ENCODE results near the gene TCEAL7.
A peak's percentile ranks its signal among the peaks of the same experiment; 100 is the strongest.
"Not testable (repeated sequence)": the region's sequence is repeated elsewhere in the genome, so short reads cannot be mapped to it uniquely, and the experiment has no call there.

The TCEAL7 gene, protein sequence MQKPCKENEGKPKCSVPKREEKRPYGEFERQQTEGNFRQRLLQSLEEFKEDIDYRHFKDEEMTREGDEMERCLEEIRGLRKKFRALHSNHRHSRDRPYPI

DNA sequence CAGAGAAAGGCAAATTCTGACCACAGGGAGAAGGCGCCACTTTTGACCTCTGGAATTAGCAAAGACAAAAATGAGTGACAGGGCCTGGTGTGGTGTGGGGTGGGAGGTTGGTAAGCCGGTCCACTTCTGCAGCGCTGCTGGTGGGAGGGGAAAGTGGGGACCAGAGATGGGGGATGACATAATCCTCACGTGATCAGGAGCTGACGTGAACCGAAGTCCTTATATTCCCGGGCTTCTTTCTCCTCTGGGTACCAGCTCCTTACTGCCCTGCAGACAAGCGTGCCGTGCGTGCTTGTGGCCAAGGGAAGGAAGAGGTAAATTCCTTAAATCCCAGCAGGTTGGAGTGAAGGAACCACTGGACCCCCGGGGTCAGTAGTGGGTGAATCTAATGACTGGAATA, at the start of gene TCEAL7:
Gene TCEAL7, plus strand, starts transcription at position 249 of the 400 bp plus-strand sequence. CDS start 1,165 bp downstream, outside the sequence.
- DNase-seq: peak; percentile 36

DNA sequence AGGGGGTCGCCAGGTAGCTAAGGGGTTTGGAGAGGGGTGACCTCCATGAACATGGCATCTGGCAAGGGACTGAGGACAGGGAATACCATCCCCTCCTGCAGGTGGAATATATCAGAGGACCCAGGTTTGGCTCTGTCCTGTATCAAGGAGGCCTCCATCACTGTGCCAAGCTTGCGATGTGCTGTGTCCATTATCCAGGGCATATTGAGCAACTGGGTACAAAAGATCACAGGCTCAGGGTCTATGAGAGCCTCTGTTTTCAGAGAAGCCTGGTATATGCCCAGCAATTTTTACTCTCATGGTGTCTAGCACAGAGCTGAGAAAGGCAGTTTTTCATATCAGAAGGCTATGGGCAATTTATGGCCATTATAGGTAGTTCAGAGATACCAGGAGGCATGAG, 36.9 kb upstream of the TCEAL7 start:
- no peak for DNase-seq

DNA sequence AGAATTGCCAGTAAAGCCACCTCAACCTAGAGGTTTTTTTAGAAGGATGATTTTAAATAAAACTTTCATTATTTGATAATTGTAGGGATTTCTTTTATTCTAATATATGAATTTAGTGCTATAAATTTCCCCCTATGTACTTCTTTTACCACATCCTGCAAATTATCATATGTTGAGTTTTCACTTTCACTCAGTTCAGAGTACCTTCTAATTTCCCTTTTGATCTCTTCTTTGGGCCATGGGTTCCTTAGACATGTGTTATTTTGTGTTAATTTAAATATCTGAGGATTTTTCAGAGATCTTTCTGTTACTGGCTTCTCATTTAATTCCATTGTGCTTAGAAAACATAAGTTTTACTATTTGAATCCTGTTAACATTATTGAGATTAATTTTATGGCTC, 25.3 kb upstream of the TCEAL7 start:
- DNase-seq: no peak

DNA sequence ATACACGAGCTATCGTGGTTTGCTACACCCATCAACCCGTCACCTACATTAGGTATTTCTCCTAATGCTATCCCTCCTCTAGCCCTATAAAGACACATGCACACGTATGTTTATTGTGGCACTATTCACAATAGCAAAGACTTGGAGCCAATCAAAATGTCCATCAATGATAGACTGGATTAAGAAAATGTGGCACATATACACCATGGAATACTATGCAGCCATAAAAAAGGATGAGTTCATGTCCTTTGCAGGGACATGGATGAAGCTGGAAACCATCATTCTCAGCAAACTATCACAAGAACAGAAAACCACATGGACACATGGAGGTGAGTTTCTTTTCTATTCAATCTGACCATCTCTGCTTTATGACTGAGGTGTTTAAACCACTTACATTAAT, 24.4 kb upstream of the TCEAL7 start:
- not testable (repeated sequence) for DNase-seq

DNA sequence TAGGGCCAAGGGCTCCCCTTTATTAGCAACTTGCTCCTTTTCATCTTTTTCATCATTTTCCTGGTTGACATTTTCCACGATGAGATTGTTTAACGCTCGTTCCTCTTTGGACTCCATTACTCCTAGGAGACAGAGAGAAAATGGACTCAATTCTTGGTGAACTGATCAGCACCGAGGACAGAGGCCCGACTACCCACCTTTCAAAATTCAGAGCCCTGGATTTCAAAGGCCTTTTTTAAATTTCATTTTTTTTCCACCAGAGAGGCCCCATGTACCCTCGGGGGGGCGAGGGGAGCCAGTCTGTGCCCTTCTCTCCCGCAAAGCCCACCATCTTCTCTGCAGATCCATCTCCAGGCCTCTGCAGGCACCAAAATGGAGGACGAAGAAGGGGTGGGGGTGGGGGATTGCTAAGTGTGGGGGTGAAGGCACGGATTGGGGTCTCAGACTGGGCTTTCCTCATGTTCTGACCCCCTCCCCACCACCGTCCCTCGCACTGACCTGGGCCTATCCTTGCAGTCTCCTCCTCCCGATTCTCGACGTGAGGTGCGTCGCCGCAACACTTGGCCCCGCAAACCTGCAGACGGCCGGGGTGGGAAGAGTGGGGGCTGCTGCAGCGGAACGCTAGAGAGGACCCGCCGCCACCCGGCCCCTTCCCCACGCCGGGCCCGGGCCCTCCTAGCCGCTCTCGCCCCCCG, 20.0 kb upstream of the TCEAL7 start:
- DNase-seq: peak; percentile 14

DNA sequence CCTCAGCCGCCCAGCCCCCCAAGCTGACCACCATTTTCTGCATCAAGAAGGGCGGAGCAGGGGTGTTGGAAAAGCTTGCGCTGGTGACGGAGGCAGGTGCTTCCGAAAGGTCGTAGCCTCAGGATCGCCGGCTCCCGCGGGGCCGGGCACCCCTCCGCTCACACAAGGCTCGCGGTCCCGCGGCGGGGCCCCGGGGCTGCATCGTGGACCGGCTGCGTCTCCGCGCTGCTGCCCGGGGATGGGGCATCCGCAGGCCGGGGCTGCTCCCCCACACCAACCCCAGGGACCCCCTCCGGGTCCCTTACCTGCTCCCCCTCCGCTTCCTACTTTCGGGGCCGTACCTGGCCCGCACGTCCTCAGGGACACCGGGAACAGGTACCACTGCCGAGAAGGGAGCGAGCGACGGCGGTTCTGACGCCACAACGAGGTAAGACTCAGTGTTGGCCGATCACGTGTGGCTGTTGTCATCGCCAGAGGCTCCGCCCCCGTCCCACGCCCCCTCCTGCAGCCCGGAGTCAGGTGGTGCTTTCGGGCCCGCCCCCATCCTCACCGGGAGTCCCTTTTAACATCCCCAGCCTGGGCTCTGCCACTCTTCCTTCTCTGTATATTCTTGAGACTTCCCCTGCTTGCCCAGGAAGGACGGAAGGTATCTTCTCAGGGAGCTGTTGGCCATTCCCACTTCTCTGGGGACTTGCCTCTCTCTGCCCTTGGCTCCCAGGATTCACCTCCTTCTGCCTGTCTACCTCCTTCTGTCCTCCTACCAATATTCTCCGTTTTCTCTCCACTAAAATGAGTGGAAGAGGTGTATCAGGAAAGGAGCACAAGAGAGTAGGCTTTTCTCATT, 19.3 kb upstream of the TCEAL7 start, which contains the start of gene BEX2:
Gene BEX2, minus strand, starts transcription at position 436 of the 844 bp plus-strand sequence. CDS start 1,014 bp downstream, outside the sequence.
- DNase-seq: peak; percentile 91

DNA sequence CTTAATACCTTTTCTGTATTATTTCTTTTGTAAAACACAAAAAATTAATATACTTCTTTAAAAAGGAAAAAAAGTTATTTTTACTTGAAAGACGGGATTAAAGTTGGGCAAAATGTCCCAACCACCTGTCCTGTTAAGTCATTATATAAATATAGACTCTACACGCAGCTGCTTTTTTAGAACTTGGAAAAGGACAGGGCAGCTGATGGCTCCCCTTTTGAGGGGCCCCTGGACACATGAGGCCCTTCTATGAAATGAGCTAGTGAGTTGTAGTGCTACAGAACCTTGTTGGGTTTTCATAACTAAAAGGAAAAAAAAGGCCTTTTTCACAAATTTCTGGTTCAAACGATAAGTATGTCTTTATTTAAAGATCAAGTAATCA, 18.6 kb upstream of the TCEAL7 start:
- DNase-seq: no peak

DNA sequence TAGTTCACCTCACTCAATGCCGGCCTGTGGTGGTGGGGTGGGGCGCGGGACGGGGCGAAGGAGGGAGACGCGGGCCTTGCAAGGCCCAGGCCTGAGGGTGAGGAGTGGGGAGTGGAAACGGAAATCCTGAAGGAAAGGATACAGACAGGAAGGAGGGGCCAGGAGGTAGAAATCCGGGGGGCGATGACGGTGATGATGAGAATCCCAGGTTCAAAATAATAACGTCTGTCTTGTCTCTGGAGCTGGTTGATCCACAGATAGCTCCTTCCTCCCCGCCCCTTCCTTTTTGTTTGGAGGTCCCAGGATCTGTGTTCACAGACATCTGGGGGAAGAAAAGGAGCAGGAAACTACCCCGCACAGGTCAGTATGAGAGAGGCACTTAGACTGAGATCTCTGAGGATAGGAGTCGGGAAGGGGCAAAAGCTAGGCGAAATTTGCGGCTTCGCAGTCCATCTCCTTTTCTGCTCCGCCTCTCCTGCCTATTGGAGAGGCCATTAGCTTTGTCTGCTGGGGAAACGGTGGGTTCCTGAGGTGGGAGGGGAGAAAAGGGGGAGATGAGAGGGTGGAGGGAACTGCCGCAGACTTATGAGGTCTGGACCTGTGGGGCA, 746 bp downstream of the TCEAL7 start:
- peak; percentile 2 for DNase-seq

DNA sequence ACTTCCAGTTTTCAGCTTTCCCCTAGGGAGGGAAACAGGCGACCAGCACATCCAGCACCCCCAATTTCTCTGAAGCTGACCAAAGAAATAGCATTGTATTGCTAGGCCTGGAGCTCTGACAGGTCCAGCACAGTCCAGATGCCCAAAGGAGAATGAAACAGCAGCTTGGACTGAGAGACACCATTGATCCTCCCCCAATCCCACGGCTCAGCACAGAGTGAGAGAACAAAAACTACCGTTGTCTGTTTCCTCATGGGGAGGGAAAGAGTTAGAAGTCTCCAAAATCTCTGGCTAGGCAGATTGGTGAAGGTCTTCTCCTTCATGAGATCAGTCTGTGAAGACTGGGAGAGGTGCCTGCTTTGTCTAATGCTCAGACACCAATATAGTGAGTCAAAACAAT, 8.6 kb downstream of the TCEAL7 start:
- no peak for DNase-seq

DNA sequence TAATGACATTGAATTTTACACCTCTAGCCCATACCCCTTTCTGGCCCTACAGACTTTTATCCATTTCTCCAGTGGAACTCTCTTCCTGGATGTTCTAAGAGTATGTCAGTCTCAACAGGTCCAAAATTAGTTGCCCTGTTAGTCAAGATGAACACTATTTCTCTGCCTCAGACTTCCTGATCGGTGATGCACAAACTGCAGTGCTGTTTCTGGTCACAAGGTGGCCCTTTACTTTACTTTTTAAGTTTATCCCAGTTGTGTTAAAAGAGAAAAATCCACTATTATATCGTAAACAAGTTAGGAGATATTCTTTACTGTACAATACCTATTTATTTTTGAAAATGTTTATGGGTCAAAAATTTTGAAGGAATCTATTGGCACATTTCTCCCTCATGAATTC, 13.1 kb downstream of the TCEAL7 start:
- DNase-seq: peak; percentile 33

DNA sequence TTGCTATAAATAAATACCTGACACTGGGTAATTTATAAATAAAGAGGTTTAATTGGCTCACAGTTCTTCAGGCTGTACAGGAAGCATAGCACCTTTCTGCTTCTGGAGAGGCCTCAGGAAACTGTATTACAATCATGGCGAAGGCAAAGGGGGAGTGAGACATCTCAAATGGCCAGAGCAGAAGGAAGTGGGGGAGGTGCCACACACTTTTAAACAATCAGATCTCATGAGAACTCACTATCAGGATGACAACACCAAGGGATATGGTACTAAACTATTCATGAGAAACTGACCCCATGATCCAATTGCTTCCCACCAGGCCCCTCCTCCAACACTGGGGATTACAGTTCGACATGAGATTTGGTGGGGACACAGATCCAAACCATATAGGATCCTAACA, 14.6 kb downstream of the TCEAL7 start:
- no peak for DNase-seq

DNA sequence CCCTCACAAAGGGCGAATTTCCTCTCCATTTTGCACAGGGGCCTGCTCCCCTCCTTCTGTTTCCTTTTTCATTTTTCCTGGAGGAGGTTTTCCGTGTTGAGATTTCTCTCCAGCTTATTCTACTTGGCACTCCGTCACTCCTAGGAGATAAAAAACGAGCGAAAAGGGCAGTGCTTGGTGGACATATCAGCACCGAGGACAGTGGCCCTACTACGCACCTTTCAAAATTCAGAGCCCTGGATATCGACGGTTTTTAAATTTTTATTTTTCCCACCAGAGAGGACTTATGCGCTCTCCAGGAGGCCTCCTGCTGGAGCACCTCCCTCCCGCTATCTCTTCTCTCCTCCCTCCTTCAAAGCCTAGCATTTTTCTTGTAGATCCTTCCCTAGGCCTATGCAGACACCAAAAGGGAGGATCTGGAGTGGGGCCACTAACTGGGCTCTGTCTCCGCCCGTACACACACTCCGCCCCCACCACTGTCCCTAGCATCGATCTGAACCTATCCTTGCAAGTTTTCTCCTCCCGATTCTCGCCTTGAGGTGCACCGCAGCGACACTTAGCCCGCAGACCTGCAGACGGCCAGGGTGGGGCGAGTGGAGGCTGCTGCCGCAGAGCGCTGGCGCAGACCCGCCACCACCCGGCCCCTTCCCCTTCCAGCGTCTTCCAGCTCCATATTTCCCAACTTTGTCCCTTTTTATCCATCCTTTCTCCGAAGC, 17.8 kb downstream of the TCEAL7 start:
- DNase-seq: no peak

DNA sequence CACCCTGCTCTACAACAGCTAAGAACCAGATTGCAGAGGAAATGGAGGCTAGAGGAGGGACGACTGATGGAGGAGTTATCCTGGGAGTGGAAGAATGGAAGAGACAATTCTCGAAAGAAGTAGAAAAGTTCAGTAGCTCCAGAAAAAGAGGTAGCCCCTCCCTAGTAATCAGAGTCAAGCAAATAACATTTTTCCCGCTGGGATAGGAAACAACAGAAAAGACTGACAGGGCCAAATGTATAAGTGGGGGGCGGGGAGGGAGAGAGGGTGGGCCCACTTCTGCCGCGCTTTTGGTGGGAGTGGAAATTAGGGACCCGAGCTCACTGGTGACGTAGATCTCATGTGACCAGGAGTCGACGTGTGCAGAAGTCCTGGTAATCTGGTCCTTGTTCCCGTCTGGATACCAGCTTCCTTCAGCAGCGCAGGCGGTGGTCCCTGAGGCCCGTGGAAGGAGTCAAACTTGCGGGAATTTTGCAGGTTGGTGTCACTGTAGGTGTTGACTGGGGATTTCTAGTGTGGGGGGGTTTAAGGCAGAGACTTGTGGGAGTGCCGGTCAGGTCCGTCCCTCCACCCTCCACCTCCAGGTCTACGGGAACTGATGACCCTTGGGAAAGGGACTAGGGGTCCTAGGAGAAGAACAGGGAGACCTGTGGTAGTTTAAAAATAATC, 26.2 kb downstream of the TCEAL7 start, which contains the start of gene TCEAL9:
Gene TCEAL9, plus strand, starts transcription at position 377 of the 669 bp plus-strand sequence. CDS start 1,179 bp downstream, outside the sequence.
- DNase-seq: peak; percentile 85

DNA sequence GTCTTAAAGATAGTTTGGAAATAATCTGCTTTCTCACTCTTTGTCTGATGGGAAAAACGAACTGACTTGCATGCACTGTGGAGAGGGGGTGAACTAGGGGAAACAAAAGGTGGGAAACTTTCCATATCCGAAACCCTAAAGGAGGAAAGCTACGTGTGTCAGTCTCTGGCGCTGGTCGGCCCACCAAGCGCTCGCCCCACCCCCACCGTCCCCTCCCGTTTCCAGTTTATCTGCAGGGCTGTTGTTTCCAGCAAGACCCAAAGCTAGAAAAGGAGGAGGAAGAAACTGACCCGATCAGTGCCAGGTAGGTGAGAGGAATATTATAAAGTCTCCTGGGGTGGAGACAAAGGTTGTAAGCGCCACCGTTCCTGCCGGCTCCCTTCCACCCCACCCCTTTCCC, 26.8 kb downstream of the TCEAL7 start:
- DNase-seq: peak; percentile 15

DNA sequence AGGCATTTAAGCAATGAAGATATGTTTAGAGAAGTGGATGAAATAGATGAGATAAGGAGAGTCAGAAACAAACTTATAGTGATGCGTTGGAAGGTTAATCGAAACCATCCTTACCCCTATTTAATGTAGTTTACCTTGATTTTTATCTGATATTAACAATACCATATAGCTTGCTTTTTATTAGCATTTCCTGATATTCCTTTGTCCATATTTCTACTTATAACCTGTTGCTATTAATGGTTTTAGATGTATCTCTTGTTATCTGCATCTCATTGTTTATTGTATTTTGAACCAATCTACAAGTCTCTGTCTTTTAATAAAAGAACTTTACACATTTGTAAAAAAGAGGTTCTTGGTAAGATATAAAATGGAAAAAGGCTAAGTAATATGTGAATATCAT, 27.8 kb downstream of the TCEAL7 start:
- no peak for DNase-seq

DNA sequence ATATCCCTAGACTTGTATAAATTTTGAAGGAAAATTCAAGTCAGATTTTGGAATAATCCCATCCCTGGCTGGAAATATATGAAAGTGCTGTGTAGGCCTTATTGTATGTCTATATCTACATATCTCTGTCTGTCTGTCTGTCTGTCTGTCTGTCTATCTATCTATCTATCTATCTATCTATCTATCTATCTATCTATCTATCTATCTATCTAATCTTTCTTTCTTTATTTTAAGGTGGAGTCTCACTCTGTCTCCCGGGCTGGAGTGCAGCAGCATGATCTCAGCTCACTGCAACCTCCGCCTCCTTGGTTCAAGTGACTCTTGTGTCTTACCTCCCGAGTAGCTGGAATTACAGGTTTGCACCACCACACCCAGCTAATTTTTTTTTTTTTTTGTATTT, 29.6 kb downstream of the TCEAL7 start:
- DNase-seq: not testable (repeated sequence)

DNA sequence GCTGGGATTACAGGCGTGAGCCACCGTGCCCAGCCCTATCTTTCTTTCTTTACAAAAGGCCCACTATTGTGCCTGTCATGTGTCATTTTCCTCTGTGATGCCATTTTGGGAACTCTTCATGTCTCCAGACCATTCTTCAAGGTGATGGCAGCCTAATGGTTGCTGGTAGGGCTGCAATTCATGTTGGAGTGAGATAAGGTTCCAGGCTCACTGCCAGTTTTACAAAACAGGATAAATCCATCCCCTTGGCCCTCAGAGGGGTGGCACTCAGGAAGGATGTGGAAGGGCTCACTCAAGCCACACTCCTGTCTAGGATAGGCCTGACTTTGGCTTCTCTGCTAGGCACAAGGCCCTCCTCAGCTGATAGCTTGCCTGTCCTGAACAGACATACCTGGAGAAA, 30.1 kb downstream of the TCEAL7 start:
- no peak for DNase-seq

DNA sequence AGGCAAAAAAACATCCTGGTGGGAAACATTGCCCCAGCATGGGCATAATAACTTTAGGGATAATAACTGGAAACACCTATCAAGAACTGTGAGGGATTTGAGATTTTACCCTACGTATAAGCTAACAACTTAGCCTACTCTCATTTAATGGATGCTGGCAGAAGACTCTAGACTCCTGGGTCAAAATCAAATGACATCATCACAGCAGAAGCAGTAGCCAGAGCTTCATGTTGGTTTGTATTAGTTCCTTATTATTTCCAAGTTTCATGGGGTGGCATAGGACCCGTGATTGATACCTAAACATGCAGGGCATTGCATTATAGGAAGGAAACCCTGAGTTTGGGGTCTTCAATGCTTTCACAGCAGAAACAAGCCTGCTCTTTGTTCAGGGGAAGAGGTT, 30.9 kb downstream of the TCEAL7 start:
- no peak for DNase-seq

DNA sequence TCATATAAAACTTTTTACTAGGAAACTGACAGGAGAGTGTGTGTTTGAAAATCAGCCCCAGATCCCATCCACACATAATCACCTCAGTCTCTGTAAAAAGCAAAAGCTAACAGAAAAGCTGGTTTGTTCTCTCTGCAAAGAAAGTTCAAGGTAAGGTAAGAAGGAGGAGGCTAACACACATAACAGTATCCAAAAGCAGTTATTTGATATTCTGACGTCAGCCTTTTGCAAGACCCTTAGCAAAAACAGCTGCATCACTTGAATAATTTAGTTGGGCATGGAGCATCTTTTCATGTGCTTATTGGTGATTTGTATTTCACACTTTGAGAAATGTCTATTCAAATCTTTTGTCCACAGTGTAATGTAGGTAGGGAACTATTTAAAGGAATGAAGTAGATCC, 31.8 kb downstream of the TCEAL7 start:
- DNase-seq: no peak

DNA sequence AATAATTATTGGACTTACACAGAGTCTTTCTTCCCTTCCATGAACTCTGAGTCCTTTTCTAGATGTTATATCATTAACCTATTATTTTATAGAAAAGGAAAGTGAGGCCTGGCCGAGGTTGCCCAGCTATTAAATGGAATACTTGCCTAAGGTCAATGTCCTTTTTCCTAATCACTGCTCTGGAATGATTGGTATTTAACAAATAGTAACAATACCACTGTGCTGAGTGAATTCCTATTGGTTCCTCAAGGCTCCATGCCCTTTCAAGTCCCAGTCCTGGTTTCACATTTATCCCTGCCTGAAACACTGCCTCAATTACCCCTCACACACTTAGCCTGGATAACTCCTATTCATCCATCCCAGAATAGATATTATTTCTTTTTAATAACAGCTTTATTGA, 32.4 kb downstream of the TCEAL7 start:
- no peak for DNase-seq

DNA sequence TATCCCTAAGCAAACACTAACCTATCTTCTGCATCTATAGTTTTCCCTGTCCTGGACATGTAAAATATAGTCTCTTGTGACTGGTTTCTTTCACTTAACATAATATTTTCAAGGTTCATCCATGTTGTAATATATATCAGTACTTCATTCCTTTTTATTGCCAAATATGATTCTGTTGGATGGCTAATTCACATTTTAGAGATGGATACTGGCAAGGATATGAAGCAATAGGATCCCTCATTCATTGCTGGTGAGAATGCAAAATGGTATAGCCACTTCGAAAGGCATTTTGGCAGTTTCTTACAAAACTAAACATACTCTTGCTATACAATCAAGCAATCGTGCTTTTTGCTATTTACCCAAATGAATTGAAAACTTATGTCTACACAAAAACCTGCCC, 33.0 kb downstream of the TCEAL7 start:
- DNase-seq: no peak

DNA sequence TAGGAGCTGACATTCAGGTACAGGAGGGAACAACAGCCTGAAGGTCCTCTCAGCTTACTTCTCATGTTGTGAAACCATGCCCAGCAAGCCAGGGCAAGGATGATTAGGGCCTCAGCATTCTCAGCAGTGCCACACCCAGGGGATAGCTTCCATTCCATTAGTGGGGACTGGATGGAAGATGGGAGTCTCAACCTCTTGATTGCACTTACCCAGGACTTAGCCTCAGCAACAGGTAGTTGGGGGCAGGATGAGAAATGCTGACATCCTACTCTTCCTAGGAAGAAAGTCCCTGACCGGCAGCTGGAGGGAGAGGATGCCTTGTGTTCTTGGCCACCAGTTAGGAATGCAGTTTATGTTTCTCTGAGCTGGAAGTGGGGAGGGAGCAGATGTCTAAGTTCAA, 37.5 kb downstream of the TCEAL7 start:
- DNase-seq: no peak
